GM20000 (cell line): ENCODE results near the gene TOX2.

ENCODE experiments used
- DNase-seq: peaks from one replicate; pipeline ENCODE4 v3.0.0; 2012; ENCODE audit warnings: low spot score
- TF ChIP-seq, protein P1 (sequence below): IDR thresholded peaks from 2 replicates; pipeline ENCODE4 v1.5.1; 2012; ENCODE audit warnings: mild to moderate bottlenecking, control low read depth; ENCODE audit errors: extremely low read depth, missing control alignments

TOX2 gene

GRCh38 chr20:44102582-44102981, 187.9 kb downstream of the TOX2 start:
- no peak for DNase-seq
- TF ChIP-seq, protein P1, sequence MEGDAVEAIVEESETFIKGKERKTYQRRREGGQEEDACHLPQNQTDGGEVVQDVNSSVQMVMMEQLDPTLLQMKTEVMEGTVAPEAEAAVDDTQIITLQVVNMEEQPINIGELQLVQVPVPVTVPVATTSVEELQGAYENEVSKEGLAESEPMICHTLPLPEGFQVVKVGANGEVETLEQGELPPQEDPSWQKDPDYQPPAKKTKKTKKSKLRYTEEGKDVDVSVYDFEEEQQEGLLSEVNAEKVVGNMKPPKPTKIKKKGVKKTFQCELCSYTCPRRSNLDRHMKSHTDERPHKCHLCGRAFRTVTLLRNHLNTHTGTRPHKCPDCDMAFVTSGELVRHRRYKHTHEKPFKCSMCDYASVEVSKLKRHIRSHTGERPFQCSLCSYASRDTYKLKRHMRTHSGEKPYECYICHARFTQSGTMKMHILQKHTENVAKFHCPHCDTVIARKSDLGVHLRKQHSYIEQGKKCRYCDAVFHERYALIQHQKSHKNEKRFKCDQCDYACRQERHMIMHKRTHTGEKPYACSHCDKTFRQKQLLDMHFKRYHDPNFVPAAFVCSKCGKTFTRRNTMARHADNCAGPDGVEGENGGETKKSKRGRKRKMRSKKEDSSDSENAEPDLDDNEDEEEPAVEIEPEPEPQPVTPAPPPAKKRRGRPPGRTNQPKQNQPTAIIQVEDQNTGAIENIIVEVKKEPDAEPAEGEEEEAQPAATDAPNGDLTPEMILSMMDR = no peak

DNA sequence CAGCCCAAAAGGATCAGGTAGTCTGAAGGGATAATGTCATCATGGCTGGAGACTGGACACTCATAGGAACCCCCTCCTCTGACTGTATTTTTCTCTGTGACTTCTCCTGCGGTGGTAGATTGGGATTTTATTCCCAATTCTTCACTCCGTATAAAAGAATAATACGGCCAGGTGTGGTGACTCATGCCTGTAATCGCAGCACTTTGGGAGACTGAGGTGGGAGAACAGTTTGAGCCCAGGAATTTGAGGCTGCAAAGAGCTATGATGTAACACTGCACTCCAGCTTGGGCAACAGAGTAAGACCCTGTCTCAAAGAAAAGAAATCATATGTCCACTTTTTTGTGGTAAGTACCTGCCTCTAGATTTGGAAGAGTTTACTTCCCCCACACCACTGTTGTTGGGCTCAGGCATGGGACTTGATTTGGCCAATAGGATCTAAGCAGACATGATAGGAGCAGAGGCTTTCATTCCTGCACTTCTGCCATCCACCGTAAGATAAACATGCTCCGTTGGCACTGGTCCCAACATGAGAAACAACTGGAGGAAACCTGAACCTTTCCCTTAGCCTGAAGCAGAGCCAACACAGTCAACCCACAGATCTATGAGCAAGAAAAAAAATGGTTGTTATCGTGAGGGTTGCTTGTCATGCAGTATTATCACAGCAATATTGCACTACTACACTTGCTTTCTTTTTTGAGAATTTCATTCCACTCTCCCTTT, 190.3 kb downstream of the TOX2 start:
- TF ChIP-seq, protein P1 = no peak
- no peak for DNase-seq

DNA sequence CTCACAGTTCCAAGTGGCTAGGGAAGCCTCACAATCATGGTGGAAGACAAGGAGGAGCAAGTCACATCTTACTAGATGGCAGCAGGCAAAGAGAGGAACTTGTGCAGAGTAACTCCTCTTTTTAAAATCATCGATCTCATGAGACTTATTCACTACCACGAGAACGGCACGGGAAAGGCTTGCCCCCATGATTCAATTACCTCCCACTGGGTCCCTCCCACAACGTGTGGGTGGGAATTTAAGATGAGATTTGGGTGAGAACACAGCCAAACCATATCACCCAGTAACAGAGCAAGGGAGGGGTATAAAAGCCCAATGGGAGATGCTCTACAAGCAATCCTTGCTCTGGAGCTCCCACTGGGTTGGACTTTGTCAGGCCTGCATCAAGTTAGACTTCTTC, 192.0 kb downstream of the TOX2 start:
- TF ChIP-seq, protein P1 = no peak
- no peak for DNase-seq

DNA sequence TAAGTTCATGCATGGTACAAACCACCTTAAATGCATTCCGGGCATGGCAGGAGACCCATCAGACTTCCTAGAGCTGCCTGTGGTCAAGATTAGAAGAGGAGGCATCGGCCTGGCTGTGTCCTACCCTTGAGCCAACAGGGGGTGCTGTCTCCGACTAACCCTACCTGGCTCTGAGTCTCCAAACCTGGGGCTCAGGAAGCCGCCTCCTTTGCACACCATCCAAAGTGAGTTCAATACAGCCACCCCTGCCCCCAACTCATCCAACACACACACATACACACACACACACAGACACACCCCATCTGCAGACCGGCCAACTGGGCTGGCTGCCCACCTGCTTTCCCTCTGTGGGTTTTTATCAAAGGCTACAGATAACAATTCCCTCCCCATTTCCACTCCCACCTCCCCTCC, 195.3 kb downstream of the TOX2 start:
- no peak for DNase-seq
- TF ChIP-seq, protein P1 = no peak

DNA sequence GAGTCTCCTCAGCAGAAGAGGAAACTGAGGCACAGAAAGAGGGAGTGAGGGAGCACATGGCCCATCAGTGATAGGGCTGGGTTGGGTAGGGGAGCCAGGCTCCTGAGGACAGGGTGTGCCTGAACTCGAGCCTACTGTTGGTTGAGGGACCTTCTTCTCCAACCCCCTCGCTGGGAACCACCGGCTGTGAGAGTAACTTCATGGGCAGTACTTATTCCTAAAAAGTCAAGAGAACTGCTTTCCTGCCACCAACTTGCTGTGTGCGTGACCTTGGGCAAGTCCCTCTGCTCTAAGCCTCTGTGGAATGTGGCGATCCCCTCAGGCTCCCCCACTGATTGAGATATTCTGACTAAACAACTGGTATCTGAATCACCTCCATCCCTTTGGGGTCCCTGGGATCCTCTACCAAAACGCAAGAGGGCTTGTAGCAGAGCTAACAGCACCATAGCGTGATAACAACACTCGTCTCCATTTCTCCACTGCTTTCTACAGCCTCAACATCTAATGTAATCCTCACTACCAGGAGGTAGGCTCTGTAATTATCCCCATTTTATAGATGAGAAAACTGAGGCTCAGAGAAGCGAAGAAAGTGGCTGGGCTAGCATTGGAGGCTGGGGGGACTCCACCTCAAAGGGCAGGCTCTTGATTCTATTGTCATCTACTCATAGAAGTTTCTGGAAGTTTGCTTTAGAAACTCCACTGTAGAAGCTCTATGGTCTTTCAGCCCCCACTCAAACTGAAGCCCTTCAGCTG, 196.3 kb downstream of the TOX2 start:
- TF ChIP-seq, protein P1 = no peak
- no peak for DNase-seq

GRCh38 chr20:44111712-44112335, 197.2 kb downstream of the TOX2 start:
- DNase-seq = no peak
- TF ChIP-seq, protein P1 = no peak

DNA sequence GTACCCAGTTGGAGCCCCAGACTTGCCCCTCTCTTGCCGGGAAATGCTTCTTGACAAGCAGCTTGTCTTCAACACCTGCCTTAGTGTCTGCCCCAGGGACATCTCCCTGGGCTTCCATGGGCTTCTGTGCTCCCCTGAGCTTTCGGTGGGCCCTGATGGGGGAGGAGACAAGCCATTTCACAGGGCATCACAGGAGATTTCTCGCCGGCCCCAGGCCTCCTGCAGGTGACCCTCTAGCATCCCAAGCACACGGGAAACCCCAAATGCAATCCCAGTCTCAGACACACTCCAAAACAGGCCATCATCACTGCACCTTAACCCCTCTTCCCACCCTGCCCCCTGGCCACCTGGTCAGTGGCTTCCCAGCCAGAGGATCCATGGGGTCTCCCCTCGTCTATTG, 197.8 kb downstream of the TOX2 start:
- TF ChIP-seq, protein P1 = no peak
- no peak for DNase-seq
